Lower leg skin (tissue), 3 donors: ENCODE results near the gene OCA2.

ENCODE experiments used
- CTCF ChIP-seq, 3 donors: fragments of 450-650 bp; IDR thresholded peaks; one replicate each; pipeline ENCODE4 v1.5.1; 2016; ENCODE audit warnings: antibody characterized with exemption in 3 of 3, mild to moderate bottlenecking in 3 of 3, moderate library complexity in 2 of 3
- POLR2A ChIP-seq, 2 donors: fragments of 450-650 bp; IDR thresholded peaks; one replicate each; pipeline ENCODE4 v1.6.1; 2016 to 2017; ENCODE audit warnings: antibody characterized with exemption in 2 of 2, mild to moderate bottlenecking in 1 of 2, moderate library complexity in 1 of 2

- TF ChIP-seq CTCF (IDR thresholded peaks at IDR 0.05), result no peak
- TF ChIP-seq POLR2A (IDR thresholded peaks at IDR 0.05), result no peak
Measured at GRCh38 chr15:28027714-28028076, 71.4 kb downstream of the OCA2 start.
